GM12878 (cell line): ENCODE data around the gene CRAMP1. TPM values are rescaled to one million over a fixed set of nuclear protein-coding genes. Genes with fewer than 3 reads are reported as not detected.

Source experiments
- ATAC-seq: fragments of 200-7000 bp; cut with Tn5 transposase; 3 replicates; pipeline ENCODE4 v1.9.1; 2020; ENCODE audit warnings: mild to moderate bottlenecking, moderate library complexity
- BruUV-seq: library from RNA; stranded (reverse); fragments of 400-500 nt; replicated peaks from 2 replicates; lab custom pipeline; 2021; lab: Mats Ljungman, UMichigan
- CTCF ChIA-PET: fragments of 300-600 bp; sonication (Branson Sonifier 250); formaldehyde crosslinking; extraction: SDS; loops from one replicate; lab custom pipeline; 2021; ENCODE audit warnings: inconsistent platforms; lab: Yijun Ruan, JAX
- POLR2A ChIA-PET: fragments of 350-600 bp; formaldehyde crosslinking; extraction: SDS; loops from one replicate; lab custom pipeline; 2021; ENCODE audit warnings: inconsistent platforms; lab: Charles Lee
- RAD21 ChIA-PET: fragments of 300-600 bp; sonication (Branson Sonifier 250); formaldehyde crosslinking; loops from one replicate; lab custom pipeline; 2023; ENCODE audit warnings: antibody characterized with exemption; ENCODE audit not compliant: unreplicated experiment; lab: Charles Lee
- SMC1A ChIA-PET: fragments of 300-600 bp; sonication (Branson Sonifier 250); formaldehyde crosslinking; loops from one replicate; lab custom pipeline; 2023; ENCODE audit not compliant: unreplicated experiment, uncharacterized antibody; lab: Charles Lee
- DNase-seq: peaks from one replicate; pipeline ENCODE4 v3.0.0-alpha.2; 2011; ENCODE audit warnings: low read depth, low spot score
- FAIRE-seq: peaks from 3 replicates; lab custom pipeline; 2011; peaks lifted over from hg19 to GRCh38; lab: Jason Lieb, UNC
- H2AFZ ChIP-seq: 2 replicates; pipeline ENCODE4 v1.6.0; 2011; ENCODE audit warnings: low read depth, low read length, control low read depth; ENCODE audit not compliant: control insufficient read depth
- H3K27ac ChIP-seq: 2 replicates; pipeline ENCODE4 v1.5.1; 2011; ENCODE audit warnings: control low read depth; ENCODE audit not compliant: control insufficient read depth, insufficient read depth
- H3K27me3 ChIP-seq, 2 experiments: replicated peaks in 1 of 2; 2 replicates each; pipeline versions ENCODE4 v1.6.0 to v1.6.1; 2011; ENCODE audit warnings: low read length in 1 of 2; ENCODE audit not compliant: control insufficient read depth in 2 of 2, insufficient read depth in 2 of 2
- H3K36me3 ChIP-seq, 2 experiments: 2 replicates each; pipeline ENCODE4 v1.5.1; 2011; ENCODE audit warnings: low read length in 1 of 2; ENCODE audit not compliant: control insufficient read depth in 2 of 2, insufficient read depth in 2 of 2
- H3K4me1 ChIP-seq: 2 replicates; pipeline ENCODE4 v1.6.1; 2011; ENCODE audit warnings: mild to moderate bottlenecking, low read length, moderate library complexity, mixed read lengths; ENCODE audit not compliant: control insufficient read depth, insufficient read depth
- H3K4me2 ChIP-seq: 2 replicates; pipeline ENCODE4 v1.6.0; 2011; ENCODE audit warnings: control low read depth; ENCODE audit not compliant: control insufficient read depth, insufficient read depth
- H3K4me3 ChIP-seq: fragments of 200-600 bp; sonication (generic); 2 replicates; pipeline ENCODE4 v1.5.1; 2016
- H3K79me2 ChIP-seq: 2 replicates; pipeline ENCODE4 v1.6.0; 2011; ENCODE audit warnings: low read length; ENCODE audit not compliant: control insufficient read depth, insufficient read depth
- H3K9ac ChIP-seq: 2 replicates; pipeline ENCODE4 v1.8.0; 2011; ENCODE audit warnings: low read length, control low read depth, mixed read lengths; ENCODE audit not compliant: control insufficient read depth, insufficient read depth
- H3K9me3 ChIP-seq: replicated peaks from 3 replicates; pipeline ENCODE4 v1.5.1; 2011; ENCODE audit warnings: mild to moderate bottlenecking, low read length; ENCODE audit not compliant: control insufficient read depth, insufficient read depth
- H4K20me1 ChIP-seq: 2 replicates; pipeline ENCODE4 v1.6.0; 2011; ENCODE audit not compliant: control insufficient read depth, insufficient read depth
- BHLHE40 ChIP-seq, 2 experiments: fragments of 450-650 bp in 1 of 2; IDR thresholded peaks; 2 replicates each; pipeline ENCODE4 v1.6.1; 2011 to 2017; ENCODE audit warnings: low read depth in 2 of 2, borderline replicate concordance in 1 of 2, improper control_type of control experiment in 1 of 2, low read length in 1 of 2, mild to moderate bottlenecking in 1 of 2
- CTCF ChIP-seq, 3 experiments: IDR thresholded peaks in 2 of 3; conservative IDR thresholded peaks in 1 of 3; 2 replicates each; pipeline ENCODE4 v1.5.1; 2011; ENCODE audit warnings: low read depth in 3 of 3, low read length in 3 of 3, mild to moderate bottlenecking in 3 of 3, control low read depth in 2 of 3, moderate library complexity in 2 of 3, inconsistent platforms in 1 of 3, mixed read lengths in 1 of 3; ENCODE audit not compliant: control insufficient read depth in 2 of 3, insufficient read depth in 1 of 3; ENCODE audit errors: extremely low read depth in 1 of 3
- EGR1 ChIP-seq, 2 experiments: IDR thresholded peaks; 1 replicate in 1 of 2; 2 replicates in 1 of 2; pipeline ENCODE4 v1.6.1; 2011 to 2012; ENCODE audit warnings: low read depth in 2 of 2, low read length in 2 of 2, borderline replicate concordance in 1 of 2, mild to moderate bottlenecking in 1 of 2, moderate library complexity in 1 of 2
- FOXK2 ChIP-seq: fragments of 450-650 bp; IDR thresholded peaks from 2 replicates; pipeline ENCODE4 v1.6.1; 2017; ENCODE audit warnings: mild to moderate bottlenecking, moderate library complexity
- HDAC2 ChIP-seq: fragments of 200-600 bp; sonication (generic); IDR thresholded peaks from 2 replicates; pipeline ENCODE4 v1.6.1; 2017
- HSF1 ChIP-seq: fragments of 150-350 bp; IDR thresholded peaks from 2 replicates; pipeline ENCODE4 v1.6.1; 2014; ENCODE audit warnings: mild to moderate bottlenecking, low read depth, low read length
- KLF5 ChIP-seq: fragments of 450-650 bp; IDR thresholded peaks from 2 replicates; pipeline ENCODE4 v1.6.1; 2014; ENCODE audit warnings: mild to moderate bottlenecking; ENCODE audit not compliant: partially characterized antibody
- MEF2B ChIP-seq: fragments of 450-650 bp; IDR thresholded peaks from 2 replicates; pipeline ENCODE4 v1.6.1; 2018; ENCODE audit warnings: mild to moderate bottlenecking, moderate library complexity; ENCODE audit not compliant: partially characterized antibody, poor library complexity, severe bottlenecking
- POLR2AphosphoS5 ChIP-seq: IDR thresholded peaks from 2 replicates; pipeline ENCODE4 v1.6.1; 2011; ENCODE audit warnings: mild to moderate bottlenecking, low read length, inconsistent platforms
- POU2F2 ChIP-seq: IDR thresholded peaks from 3 replicates; pipeline ENCODE4 v1.6.1; 2011; ENCODE audit warnings: low read depth, mild to moderate bottlenecking, low read length, borderline replicate concordance
- SPI1 ChIP-seq: IDR thresholded peaks from 2 replicates; pipeline ENCODE4 v1.6.1; 2011; ENCODE audit warnings: low read depth, mild to moderate bottlenecking, low read length, moderate library complexity, borderline replicate concordance; ENCODE audit not compliant: insufficient read depth
- WRNIP1 ChIP-seq: IDR thresholded peaks from 2 replicates; pipeline ENCODE4 v1.6.1; 2011; ENCODE audit warnings: low read depth, low read length, improper control_type of control experiment, borderline replicate concordance
- ZNF622 ChIP-seq: fragments of 450-650 bp; IDR thresholded peaks from 2 replicates; pipeline ENCODE4 v1.6.1; 2017; ENCODE audit warnings: mild to moderate bottlenecking, inconsistent platforms
- WGBS: methylation state at CpG from one replicate; pipeline ENCODE4 v1.1.6; 2016; ENCODE audit warnings: low lambda C conversion rate; ENCODE audit not compliant: insufficient replicate concordance, insufficient coverage; ENCODE audit errors: missing lambda C conversion rate; 5-methylcytosine and 5-hydroxymethylcytosine counted together
- in situ Hi-C: fragments of 300-500 bp; cut with MboI; formaldehyde crosslinking; loops from 9 replicates; pipeline ENCODE4 v1.14.3; 2018; ENCODE audit warnings: mixed read lengths
- intact Hi-C: fragments of 100-400 bp; cut with micrococcal nuclease; formaldehyde crosslinking; loops from one replicate; pipeline ENCODE4 v1.14.2; 2022; ENCODE audit not compliant: unreplicated experiment
- polyA plus RNA-seq, 11 experiments: library from polyadenylated mRNA; depleted of rRNA in 4 of 11; unstranded in 6 of 11; stranded (reverse) in 5 of 11; fragments of >200 nt; fragmentation: Nextera tagmentation in 4 of 11; fragmentation: Illumina TruSeq in 1 of 11; extraction: Ambion mirVana in 4 of 11; extraction: Trizol in 1 of 11; gene quantifications; 1 replicate in 1 of 11; 2 replicates in 10 of 11; pipeline versions ENCODE4 v1.2.1 to v1.2.3, GENCODE V29; 2011 to 2016; ENCODE audit warnings: inconsistent platforms in 2 of 11, missing spikeins in 2 of 11, low read depth in 1 of 11
- total RNA-seq, 4 experiments: library from RNA; depleted of rRNA in 3 of 4; stranded (reverse); fragments of >200 nt in 3 of 4; fragmentation: Illumina TruSeq in 1 of 4; extraction: Trizol in 1 of 4; gene quantifications; 2 replicates each; pipeline versions ENCODE4 v1.2.1 to v1.2.3, GENCODE V29; 2013 to 2021
- TF ChIP-seq, protein P1 (sequence below): IDR thresholded peaks from 2 replicates; pipeline ENCODE4 v1.6.1; 2012; ENCODE audit warnings: mild to moderate bottlenecking, low read depth, low read length

CRAMP1 gene
- total and polyA plus RNA-seq, 10 of the 15 experiments (the other 5 are each of a cell fraction or from before 2014, with no cell fraction given): 0.37 to 9.8 (median 3.9) TPM

- Histone ChIP-seq H3K9ac (no peak overlapping the region), H3K36me3 (peaks cover 15 to 34% of the 10 kb centered on the region in 2 experiments), H3K79me2 (no peaks in the 10 kb centered on the region), H3K27ac (no peak overlapping the region), H2AFZ (no peak overlapping the region), H3K9me3 (no peaks in the 10 kb centered on the region), H4K20me1 (no peaks in the 10 kb centered on the region), H3K4me2 (no peak overlapping the region), H3K4me3 (no peak overlapping the region), H3K4me1 (no peaks in the 10 kb centered on the region), H3K27me3 (no peaks in the 10 kb centered on the region)
- TF ChIP-seq BHLHE40 (IDR thresholded peaks at IDR 0.05; ENCODE audit: borderline replicate concordance in 1 of 2, low read depth in 2 of 2, low read length in 1 of 2): no peak
- no peak for TF ChIP-seq WRNIP1
- TF ChIP-seq CTCF (IDR thresholded peaks at IDR 0.05 in 2 of 3, conservative IDR thresholded peaks at IDR 0.05 in 1 of 3; ENCODE audit: control insufficient read depth in 2 of 3, extremely low read depth in 1 of 3, insufficient read depth in 1 of 3, low read depth in 3 of 3, low read length in 3 of 3): no peak
- no peak for TF ChIP-seq EGR1 (IDR thresholded peaks at IDR 0.05; ENCODE audit: borderline replicate concordance in 1 of 2, low read depth in 2 of 2, low read length in 2 of 2)
- TF ChIP-seq MEF2B: no peak
- no peak for TF ChIP-seq POLR2AphosphoS5
- no peak for TF ChIP-seq ZNF622
- no peak for TF ChIP-seq FOXK2
- no peak for TF ChIP-seq HDAC2
- TF ChIP-seq POU2F2: no peak
- no peak for TF ChIP-seq KLF5
- TF ChIP-seq HSF1: no peak
- TF ChIP-seq, protein P1, sequence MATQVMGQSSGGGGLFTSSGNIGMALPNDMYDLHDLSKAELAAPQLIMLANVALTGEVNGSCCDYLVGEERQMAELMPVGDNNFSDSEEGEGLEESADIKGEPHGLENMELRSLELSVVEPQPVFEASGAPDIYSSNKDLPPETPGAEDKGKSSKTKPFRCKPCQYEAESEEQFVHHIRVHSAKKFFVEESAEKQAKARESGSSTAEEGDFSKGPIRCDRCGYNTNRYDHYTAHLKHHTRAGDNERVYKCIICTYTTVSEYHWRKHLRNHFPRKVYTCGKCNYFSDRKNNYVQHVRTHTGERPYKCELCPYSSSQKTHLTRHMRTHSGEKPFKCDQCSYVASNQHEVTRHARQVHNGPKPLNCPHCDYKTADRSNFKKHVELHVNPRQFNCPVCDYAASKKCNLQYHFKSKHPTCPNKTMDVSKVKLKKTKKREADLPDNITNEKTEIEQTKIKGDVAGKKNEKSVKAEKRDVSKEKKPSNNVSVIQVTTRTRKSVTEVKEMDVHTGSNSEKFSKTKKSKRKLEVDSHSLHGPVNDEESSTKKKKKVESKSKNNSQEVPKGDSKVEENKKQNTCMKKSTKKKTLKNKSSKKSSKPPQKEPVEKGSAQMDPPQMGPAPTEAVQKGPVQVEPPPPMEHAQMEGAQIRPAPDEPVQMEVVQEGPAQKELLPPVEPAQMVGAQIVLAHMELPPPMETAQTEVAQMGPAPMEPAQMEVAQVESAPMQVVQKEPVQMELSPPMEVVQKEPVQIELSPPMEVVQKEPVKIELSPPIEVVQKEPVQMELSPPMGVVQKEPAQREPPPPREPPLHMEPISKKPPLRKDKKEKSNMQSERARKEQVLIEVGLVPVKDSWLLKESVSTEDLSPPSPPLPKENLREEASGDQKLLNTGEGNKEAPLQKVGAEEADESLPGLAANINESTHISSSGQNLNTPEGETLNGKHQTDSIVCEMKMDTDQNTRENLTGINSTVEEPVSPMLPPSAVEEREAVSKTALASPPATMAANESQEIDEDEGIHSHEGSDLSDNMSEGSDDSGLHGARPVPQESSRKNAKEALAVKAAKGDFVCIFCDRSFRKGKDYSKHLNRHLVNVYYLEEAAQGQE: no peak
- TF ChIP-seq SPI1: no peak
- in situ Hi-C loops: no loop called here
- DNase-seq (no peak), ATAC-seq (no peak), FAIRE-seq (no peak)
- POLR2A ChIA-PET: no interaction called here
- intact Hi-C loops: no loop called here
- 87% methylated on average over 12 of the region's 12 CpGs for WGBS
- no TSS peak for BruUV-seq
- RAD21 ChIA-PET: no interaction called here
- CTCF ChIA-PET: interaction anchor here (0.6 kb wide), 1 partner anchor 106 kb away, joined by 3 read pairs; no protein-coding TSS in a partner anchor
- SMC1A ChIA-PET: no interaction called here
Observed at GRCh38 chr16:1633310-1633709, 21.1 kb downstream of the CRAMP1 start.
